ENCODE data around the gene SSPN. TPM values are rescaled to one million over a fixed set of nuclear protein-coding genes. Genes with fewer than 3 reads are reported as not detected.

SSPN gene
- polyA plus RNA-seq, 1 experiment = 21.6 TPM

DNA sequence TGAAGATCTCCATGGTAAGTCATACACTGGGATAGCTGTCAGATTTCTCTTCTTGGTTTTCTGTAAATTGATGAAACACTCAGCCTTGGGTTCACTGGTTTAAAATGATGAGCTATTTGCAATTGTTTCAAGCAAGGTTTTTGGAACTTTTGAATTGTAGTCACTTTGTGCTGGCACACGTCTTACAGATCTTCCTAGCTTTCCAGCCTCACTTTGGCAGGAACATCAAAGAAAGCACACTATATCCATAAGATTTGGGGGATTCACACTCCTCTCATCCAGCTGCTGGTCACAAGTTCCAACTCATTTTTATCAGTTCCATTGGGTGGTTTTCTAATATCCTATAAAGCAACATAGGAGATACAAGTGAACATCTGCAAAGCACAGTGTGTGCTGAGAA, 16.0 kb downstream of the SSPN start:
- H3K9me3 ChIP-seq (ENCODE audit: control insufficient read depth, insufficient read depth, low read length) = no peaks in the 10 kb centered on the region
- H3K27ac ChIP-seq (ENCODE audit: low read depth, low read length) = no peak overlapping the region
- H3K4me3 ChIP-seq (ENCODE audit: low read depth, low read length) = no peak overlapping the region
- ChIA-PET POLR2A (no interaction called here), CTCF (no interaction called here)
- no peak for TF ChIP-seq CTCF (IDR thresholded peaks at IDR 0.05; ENCODE audit: low read depth, low read length)
- H3K27me3 ChIP-seq (ENCODE audit: control insufficient read depth, insufficient read depth, low read length) = no peaks in the 10 kb centered on the region
- DNase-seq (ENCODE audit: low read depth, low spot score) = no peak

DNA sequence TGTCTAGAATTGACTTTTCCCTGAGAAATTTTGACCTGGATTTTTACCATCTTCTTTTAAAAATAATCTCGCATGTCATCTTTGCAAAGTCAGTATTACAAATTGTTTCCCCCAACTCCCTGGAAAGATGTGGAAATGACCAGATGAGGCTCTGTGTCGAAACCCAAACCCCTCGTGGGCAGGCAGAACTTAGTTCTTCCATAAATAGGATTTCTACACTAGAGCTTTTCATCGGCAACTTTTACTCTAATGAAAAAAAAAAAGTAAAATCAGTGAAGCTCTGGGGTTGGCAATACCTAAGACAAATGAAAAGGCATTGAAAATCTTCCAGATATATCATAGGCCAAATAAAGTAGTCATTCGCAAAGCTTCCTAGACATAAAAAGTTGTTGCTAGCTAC, 17.0 kb downstream of the SSPN start:
- DNase-seq (ENCODE audit: low read depth, low spot score) = no peak
- no peak overlapping the region for H3K4me3 ChIP-seq (ENCODE audit: low read depth, low read length)
- H3K9me3 ChIP-seq (ENCODE audit: control insufficient read depth, insufficient read depth, low read length) = no peaks in the 10 kb centered on the region
- CTCF ChIA-PET = no interaction called here
- POLR2A ChIA-PET = no interaction called here
- H3K27me3 ChIP-seq (ENCODE audit: control insufficient read depth, insufficient read depth, low read length) = no peaks in the 10 kb centered on the region
- no peak overlapping the region for H3K27ac ChIP-seq (ENCODE audit: low read depth, low read length)
- no peak for TF ChIP-seq CTCF (IDR thresholded peaks at IDR 0.05; ENCODE audit: low read depth, low read length)

GRCh38 chr12:26212988-26213387, 17.6 kb downstream of the SSPN start:
- ChIA-PET POLR2A (no interaction called here), CTCF (no interaction called here)
- DNase-seq (ENCODE audit: low read depth, low spot score) = no peak
- H3K4me3 ChIP-seq (ENCODE audit: low read depth, low read length) = no peak overlapping the region
- H3K9me3 ChIP-seq (ENCODE audit: control insufficient read depth, insufficient read depth, low read length) = no peaks in the 10 kb centered on the region
- H3K27me3 ChIP-seq (ENCODE audit: control insufficient read depth, insufficient read depth, low read length) = no peaks in the 10 kb centered on the region
- H3K27ac ChIP-seq (ENCODE audit: low read depth, low read length) = no peak overlapping the region
- TF ChIP-seq CTCF (IDR thresholded peaks at IDR 0.05; ENCODE audit: low read depth, low read length) = no peak

- H3K9me3 ChIP-seq (ENCODE audit: control insufficient read depth, insufficient read depth, low read length) = no peaks in the 10 kb centered on the region
- TF ChIP-seq CTCF (IDR thresholded peaks at IDR 0.05; ENCODE audit: low read depth, low read length) = no peak
- H3K27me3 ChIP-seq (ENCODE audit: control insufficient read depth, insufficient read depth, low read length) = no peaks in the 10 kb centered on the region
- no peak for DNase-seq (ENCODE audit: low read depth, low spot score)
- ChIA-PET CTCF (no interaction called here), POLR2A (no interaction called here)
- no peak overlapping the region for H3K4me3 ChIP-seq (ENCODE audit: low read depth, low read length)
- no peak overlapping the region for H3K27ac ChIP-seq (ENCODE audit: low read depth, low read length)
Measured at GRCh38 chr12:26214121-26214520, 18.7 kb downstream of the SSPN start.

DNA sequence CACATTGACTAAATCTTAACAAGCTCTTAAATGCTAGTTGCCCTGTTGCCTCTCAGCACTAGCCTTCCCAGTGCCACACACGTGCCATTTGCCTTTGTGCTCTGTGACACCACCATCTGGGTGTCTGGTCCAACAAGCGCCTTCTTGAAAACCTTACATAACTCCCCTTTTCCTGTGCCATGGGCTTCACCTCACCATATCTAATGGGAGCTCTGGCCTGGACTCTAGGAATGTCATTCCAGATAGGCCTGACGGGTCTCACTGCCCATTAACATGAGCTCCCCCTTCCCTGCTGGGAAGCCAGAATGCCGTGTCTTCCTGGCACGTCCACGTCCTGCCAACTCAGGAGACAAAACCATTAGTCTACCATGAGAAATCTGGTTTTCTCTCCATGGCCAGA, 24.4 kb downstream of the SSPN start:
- Histone ChIP-seq H3K9me3 (ENCODE audit: control insufficient read depth, insufficient read depth, low read length) (no peaks in the 10 kb centered on the region), H3K27me3 (ENCODE audit: control insufficient read depth, insufficient read depth, low read length) (no peaks in the 10 kb centered on the region), H3K27ac (ENCODE audit: low read depth, low read length) (no peak overlapping the region), H3K4me3 (ENCODE audit: low read depth, low read length) (no peak overlapping the region)
- no peak for TF ChIP-seq CTCF (IDR thresholded peaks at IDR 0.05; ENCODE audit: low read depth, low read length)
- CTCF ChIA-PET = interaction anchor here (1.0 kb wide), 1 partner anchor 52 kb away, joined by 3 read pairs; no protein-coding TSS in a partner anchor
- DNase-seq (ENCODE audit: low read depth, low spot score) = no peak
- POLR2A ChIA-PET = no interaction called here
